NCI-H2227 (cell line): ENCODE data around the gene PIP5K1C.

Experiments
- DNase-seq: peaks from one replicate; lab custom pipeline; 2025; ENCODE audit not compliant: unreplicated experiment; lab: John Stamatoyannopoulos, UW

PIP5K1C gene

GRCh38 chr19:3700242-3701032 is at the start of gene PIP5K1C:
Gene PIP5K1C, minus strand, starts transcription at chr19:3700468. Its CDS starts 78 bp downstream, at chr19:3700390.
- peak; percentile 85 for DNase-seq

GRCh38 chr19:3748965-3749364 is 48.7 kb upstream of the PIP5K1C start:
- no peak for DNase-seq

- no peak for DNase-seq
Measured at GRCh38 chr19:3746371-3747056, 46.2 kb upstream of the PIP5K1C start.

GRCh38 chr19:3745363-3746045 is 45.2 kb upstream of the PIP5K1C start:
- DNase-seq: no peak

- DNase-seq: no peak
Measured at GRCh38 chr19:3743486-3743885, 43.2 kb upstream of the PIP5K1C start.

GRCh38 chr19:3740431-3740830 is 40.2 kb upstream of the PIP5K1C start:
- no peak for DNase-seq

GRCh38 chr19:3738477-3739220 is 38.4 kb upstream of the PIP5K1C start:
- no peak for DNase-seq

GRCh38 chr19:3737487-3738205 is 37.4 kb upstream of the PIP5K1C start:
- no peak for DNase-seq

- no peak for DNase-seq
Measured at GRCh38 chr19:3736106-3736724, 35.9 kb upstream of the PIP5K1C start.

- DNase-seq: no peak
Measured at GRCh38 chr19:3734310-3734600, 34.0 kb upstream of the PIP5K1C start.

- no peak for DNase-seq
Measured at GRCh38 chr19:3733549-3734309, 33.5 kb upstream of the PIP5K1C start.

- no peak for DNase-seq
Measured at GRCh38 chr19:3732108-3732507, 31.8 kb upstream of the PIP5K1C start.

GRCh38 chr19:3730457-3730958 is 30.2 kb upstream of the PIP5K1C start:
- DNase-seq: no peak

GRCh38 chr19:3725640-3726310 is 25.5 kb upstream of the PIP5K1C start:
- peak; percentile 44 for DNase-seq

- no peak for DNase-seq
Measured at GRCh38 chr19:3725121-3725520, 24.9 kb upstream of the PIP5K1C start.

GRCh38 chr19:3723883-3724282 is 23.6 kb upstream of the PIP5K1C start:
- peak; percentile 16 for DNase-seq

- no peak for DNase-seq
Measured at GRCh38 chr19:3723110-3723488, 22.8 kb upstream of the PIP5K1C start.

- DNase-seq: no peak
Measured at GRCh38 chr19:3722443-3723109, 22.3 kb upstream of the PIP5K1C start.
